Measurements from ENCODE around the gene MXRA7. TPM values are rescaled to one million over a fixed set of nuclear protein-coding genes. Genes with fewer than 3 reads are reported as not detected.

The MXRA7 gene
- total and polyA plus RNA-seq, 2 donors (not counting 1 experiment from before 2014, with no cell fraction given), result 5.5 to 16.1 TPM

- intact Hi-C loops (cut with micrococcal nuclease), result loop anchor here (1.0 to 5.0 kb wide), 5 partner anchors 40 to 316 kb away; partner anchors contain the start of genes JMJD6, METTL23 and MXRA7
- Histone ChIP-seq H3K4me1 (ENCODE audit: control insufficient read depth in 2 of 2, insufficient read depth in 2 of 2, low read length in 2 of 2) (peaks cover 10 to 18% of the 10 kb centered on the region in 2 donors), H3K27me3 (replicated peaks in 1 of 4; ENCODE audit: control extremely low read depth in 1 of 4, control insufficient read depth in 3 of 4, insufficient read depth in 4 of 4, low read length in 3 of 4) (peaks cover 0 to 3% (median 2%) of the 10 kb centered on the region in 4 experiments), H3K36me3 (replicated peaks in 1 of 2; ENCODE audit: control extremely low read depth in 1 of 2, control insufficient read depth in 1 of 2, extremely low read depth in 1 of 2, insufficient read depth in 2 of 2, low read length in 1 of 2) (no peaks in the 10 kb centered on the region), H3K27ac (ENCODE audit: low read length in 2 of 2) (peak overlapping the region in 1 of 2 donors; percentile 80), H3K79me2 (ENCODE audit: control insufficient read depth, insufficient read depth, low read length) (no peaks in the 10 kb centered on the region), H3K4me2 (replicated peaks; ENCODE audit: low read depth, low read length, poor library complexity, severe bottlenecking) (peak overlapping the region; percentile 73), H3K9me3 (ENCODE audit: control extremely low read depth in 1 of 3, control insufficient read depth in 2 of 3, insufficient read depth in 1 of 3, low read length in 2 of 3) (peaks cover 0 to 12% (median 0%) of the 10 kb centered on the region in 3 donors), H3K9ac (ENCODE audit: low read length) (no peak overlapping the region), H4K20me1 (ENCODE audit: control insufficient read depth, insufficient read depth, low read length, poor library complexity, severe bottlenecking) (no peaks in the 10 kb centered on the region), H3K4me3 (ENCODE audit: control extremely low read depth in 1 of 5, extremely low read depth in 1 of 5, insufficient read depth in 1 of 5, low read depth in 2 of 5, low read length in 4 of 5) (no peak overlapping the region), H2AFZ (ENCODE audit: insufficient read depth, low read depth, low read length, poor library complexity, severe bottlenecking) (peak overlapping the region; percentile 90)
- ChIA-PET CTCF (interaction anchor here (1.3 to 1.4 kb wide), 2 partner anchors 147 to 416 kb away, joined by 3 to 4 read pairs; no protein-coding TSS in a partner anchor), POLR2A (interaction anchor here (0.8 to 1.4 kb wide), 5 partner anchors 47 to 399 kb away, joined by 3 to 6 read pairs (median 3); partner anchors contain the start of gene JMJD6)
- peaks cover 15% of the 10 kb centered on the region for H3K27me3 Mint-ChIP-seq
- no peak for TF ChIP-seq CTCF (IDR thresholded peaks at IDR 0.05)
- TF ChIP-seq EZH2 (IDR thresholded peaks at IDR 0.05; ENCODE audit: borderline replicate concordance, insufficient read depth, low read depth, low read length, poor library complexity, severe bottlenecking), result no peak
- ATAC-seq (ENCODE audit: low read depth) (no peak), DNase-seq (no peak)
- WGBS (ENCODE audit: insufficient coverage), result 97% methylated on average over 9 of the region's 9 CpGs
- no peaks in the 10 kb centered on the region for H3K9me3 Mint-ChIP-seq (ENCODE audit: insufficient read depth)
- peak overlapping the region; percentile 92 for H3K4me3 Mint-ChIP-seq
- peaks cover 25% of the 10 kb centered on the region for H3K4me1 Mint-ChIP-seq
- H3K27ac Mint-ChIP-seq, result peak overlapping the region; percentile 93
Measured at GRCh38 chr17:76670718-76671122, 40.0 kb downstream of the MXRA7 start.

- Histone ChIP-seq H3K27me3 (replicated peaks in 1 of 4; ENCODE audit: control extremely low read depth in 1 of 4, control insufficient read depth in 3 of 4, insufficient read depth in 4 of 4, low read length in 3 of 4) (peaks cover 0 to 5% (median 2%) of the 10 kb centered on the region in 4 experiments), H2AFZ (ENCODE audit: insufficient read depth, low read depth, low read length, poor library complexity, severe bottlenecking) (peak overlapping the region; percentile 90), H3K4me3 (ENCODE audit: control extremely low read depth in 1 of 5, extremely low read depth in 1 of 5, insufficient read depth in 1 of 5, low read depth in 2 of 5, low read length in 4 of 5) (no peak overlapping the region), H3K36me3 (replicated peaks in 1 of 2; ENCODE audit: control extremely low read depth in 1 of 2, control insufficient read depth in 1 of 2, extremely low read depth in 1 of 2, insufficient read depth in 2 of 2, low read length in 1 of 2) (no peaks in the 10 kb centered on the region), H3K4me2 (replicated peaks; ENCODE audit: low read depth, low read length, poor library complexity, severe bottlenecking) (no peak overlapping the region), H3K27ac (ENCODE audit: low read length in 2 of 2) (no peak overlapping the region), H3K9ac (ENCODE audit: low read length) (no peak overlapping the region), H3K9me3 (ENCODE audit: control extremely low read depth in 1 of 3, control insufficient read depth in 2 of 3, insufficient read depth in 1 of 3, low read length in 2 of 3) (peaks cover 0 to 12% (median 0%) of the 10 kb centered on the region in 3 donors), H3K79me2 (ENCODE audit: control insufficient read depth, insufficient read depth, low read length) (no peaks in the 10 kb centered on the region), H3K4me1 (ENCODE audit: control insufficient read depth in 2 of 2, insufficient read depth in 2 of 2, low read length in 2 of 2) (peaks cover 10 to 18% of the 10 kb centered on the region in 2 donors), H4K20me1 (ENCODE audit: control insufficient read depth, insufficient read depth, low read length, poor library complexity, severe bottlenecking) (no peaks in the 10 kb centered on the region)
- ATAC-seq (ENCODE audit: low read depth), result no peak
- Mint-ChIP-seq H3K4me3 (peak overlapping the region; percentile 92), H3K4me1 (peaks cover 25% of the 10 kb centered on the region), H3K9me3 (ENCODE audit: insufficient read depth) (no peaks in the 10 kb centered on the region), H3K27me3 (peaks cover 17% of the 10 kb centered on the region), H3K27ac (peak overlapping the region; percentile 93)
- 80% methylated on average over 1 of the region's 9 CpGs for WGBS (ENCODE audit: insufficient coverage)
- no peak for DNase-seq
- intact Hi-C loops (cut with micrococcal nuclease), result loop anchor here (2.0 to 5.0 kb wide), 2 partner anchors 41 to 143 kb away; partner anchors contain the start of gene MXRA7
- ChIA-PET CTCF (interaction anchor here (1.4 kb wide), 1 partner anchor 11 kb away, joined by 6 read pairs; no protein-coding TSS in a partner anchor), POLR2A (no interaction called here)
- TF ChIP-seq CTCF (IDR thresholded peaks at IDR 0.05), result no peak
- no peak for TF ChIP-seq EZH2 (IDR thresholded peaks at IDR 0.05; ENCODE audit: borderline replicate concordance, insufficient read depth, low read depth, low read length, poor library complexity, severe bottlenecking)
Measured at GRCh38 chr17:76670020-76670717, 40.6 kb downstream of the MXRA7 start.

Measured in B cell (primary cell).